Measurements from ENCODE around the gene A2M. TPM values are rescaled to one million over a fixed set of nuclear protein-coding genes. Genes with fewer than 3 reads are reported as not detected.

Gene A2M
- total RNA-seq, 1 experiment from 2014 or later: 1.2 TPM

- no peak overlapping the region for H4K91ac ChIP-seq (ENCODE audit: insufficient read length, low read depth, low read length)
- H2AFZ ChIP-seq (ENCODE audit: low read length): no peak overlapping the region
- no peak overlapping the region for H2BK5ac ChIP-seq (ENCODE audit: insufficient read length, low read length)
- H3K27ac Mint-ChIP-seq: 0 out of 7 replicates have a peak overlapping the region, but pooled peaks of 1 of the 3 experiments have one; percentile 7
- no peak overlapping the region for H3K14ac ChIP-seq (ENCODE audit: insufficient read depth, low read length)
- H3K27ac ChIP-seq (ENCODE audit: insufficient read length, low read depth, low read length): no peak overlapping the region
- H3K4me3 Mint-ChIP-seq: no peak overlapping the region
- no peaks in the 10 kb centered on the region for H3K9me3 Mint-ChIP-seq
- H3K79me2 ChIP-seq (ENCODE audit: insufficient read depth, low read length): no peaks in the 10 kb centered on the region
- H3K56ac ChIP-seq (ENCODE audit: insufficient read length, low read depth, low read length): no peak overlapping the region
- no peak for TF ChIP-seq CTCF (conservative IDR thresholded peaks at IDR 0.05)
- no peaks in the 10 kb centered on the region for H3K79me1 ChIP-seq (ENCODE audit: insufficient read depth, low read depth, low read length, poor library complexity, severe bottlenecking)
- H2BK12ac ChIP-seq (ENCODE audit: insufficient read length, low read depth, low read length): no peak overlapping the region
- DNase-seq: no peak
- no peaks in the 10 kb centered on the region for H3K23me2 ChIP-seq (ENCODE audit: insufficient read length, low read depth, low read length, poor library complexity, severe bottlenecking)
- WGBS (ENCODE audit: extremely low coverage, insufficient read length, low lambda C conversion rate): no CpG with 5 or more reads among the region's 10 CpGs
- no peak overlapping the region for H3K18ac ChIP-seq (ENCODE audit: insufficient read length, low read depth, low read length)
- no peak overlapping the region for H3K23ac ChIP-seq (ENCODE audit: insufficient read length, low read depth, low read length)
- no peak overlapping the region for H3K9ac ChIP-seq (ENCODE audit: extremely low read depth, insufficient read length, low read length)
- no peaks in the 10 kb centered on the region for H3K36me3 Mint-ChIP-seq (ENCODE audit: insufficient read depth in 1 of 3, low read depth in 3 of 3)
- no peak overlapping the region for H3T11ph ChIP-seq (ENCODE audit: low read length)
- no peaks in the 10 kb centered on the region for H3K27me3 Mint-ChIP-seq (ENCODE audit: low read depth)
- no peak overlapping the region for H4K8ac ChIP-seq (replicated peaks; ENCODE audit: insufficient read length, low read depth, low read length)
- H2BK120ac ChIP-seq (ENCODE audit: low read depth, low read length, poor library complexity, severe bottlenecking): no peak overlapping the region
- H3K27me3 ChIP-seq (ENCODE audit: insufficient read depth, low read length): no peaks in the 10 kb centered on the region
- no peak overlapping the region for H3K4me2 ChIP-seq (ENCODE audit: insufficient read depth, insufficient read length, low read length)
- H3K4me1 ChIP-seq (ENCODE audit: insufficient read depth, low read length): no peaks in the 10 kb centered on the region
- no peaks in the 10 kb centered on the region for H3K4me1 Mint-ChIP-seq
- no peak overlapping the region for H3K4ac ChIP-seq (ENCODE audit: low read depth, low read length)
- no peak overlapping the region for H2BK15ac ChIP-seq (ENCODE audit: low read depth, low read length)
- no peaks in the 10 kb centered on the region for H4K20me1 ChIP-seq (ENCODE audit: control insufficient read depth, insufficient read depth, insufficient read length)
- no peak overlapping the region for H2AK5ac ChIP-seq (ENCODE audit: insufficient read length, low read length)
- H4K5ac ChIP-seq (ENCODE audit: insufficient read length, low read depth, low read length): no peak overlapping the region
- no peaks in the 10 kb centered on the region for H3K9me3 ChIP-seq (ENCODE audit: control insufficient read depth, low read depth, low read length)
- H2BK20ac ChIP-seq (ENCODE audit: low read depth, low read length, poor library complexity, severe bottlenecking): no peak overlapping the region
Observed at GRCh38 chr12:9074484-9075137, 41.1 kb downstream of the A2M start.

All from H9 (cell line).